Heart left ventricle (tissue), 16 donors: ENCODE results near the gene TACC3. TPM values are rescaled to one million over a fixed set of nuclear protein-coding genes. Genes with fewer than 3 reads are reported as not detected.

ENCODE experiments used
- ATAC-seq, 4 donors: fragments of 200-7000 bp; cut with Tn5 transposase; one replicate each; pipeline ENCODE4 v1.9.1; 2020 to 2022; ENCODE audit warnings: moderate library complexity in 4 of 4, mild to moderate bottlenecking in 3 of 4, moderate number of reproducible peaks in 1 of 4
- DNase-seq, 5 donors: peaks; one replicate each; pipeline ENCODE4 v3.0.0-alpha.2; 2020
- H3K27ac ChIP-seq, 12 donors: fragments of 200-600 bp; sonication (generic) in 4 of 12; one replicate each; pipeline versions ENCODE4 v1.5.0 to v1.8.0; 2016 to 2022; ENCODE audit warnings: mild to moderate bottlenecking in 2 of 12
- H3K27me3 ChIP-seq, 9 donors: fragments of 200-600 bp; sonication (generic) in 2 of 9; one replicate each; pipeline versions ENCODE4 v1.5.1 to v1.8.0; 2016 to 2022; ENCODE audit warnings: mild to moderate bottlenecking in 3 of 9
- H3K36me3 ChIP-seq, 9 donors: fragments of 200-600 bp; sonication (generic) in 2 of 9; one replicate each; pipeline versions ENCODE4 v1.5.0 to v1.8.0; 2018 to 2022; ENCODE audit warnings: mild to moderate bottlenecking in 2 of 9
- H3K4me1 ChIP-seq, 12 donors: fragments of 200-600 bp; sonication (generic) in 4 of 12; one replicate each; pipeline versions ENCODE4 v1.5.0 to v1.8.0; 2016 to 2022; ENCODE audit warnings: mild to moderate bottlenecking in 3 of 12
- H3K4me3 ChIP-seq, 12 donors: fragments of 200-600 bp; sonication (generic) in 4 of 12; one replicate each; pipeline versions ENCODE4 v1.5.0 to v1.8.0; 2017 to 2022; ENCODE audit warnings: mild to moderate bottlenecking in 9 of 12, moderate library complexity in 4 of 12
- H3K9me3 ChIP-seq, 12 donors: fragments of 200-600 bp; sonication (generic) in 4 of 12; one replicate each; pipeline versions ENCODE4 v1.5.0 to v1.8.0; 2016 to 2022; ENCODE audit warnings: mild to moderate bottlenecking in 1 of 12
- CTCF ChIP-seq, 12 donors: fragments of 200-600 bp; sonication (generic) in 4 of 12; IDR thresholded peaks; one replicate each; pipeline versions ENCODE4 v1.5.0 to v1.8.0; 2018 to 2022; ENCODE audit warnings: antibody characterized with exemption in 12 of 12, mild to moderate bottlenecking in 5 of 12
- POLR2A ChIP-seq, 2 donors: fragments of 450-650 bp; IDR thresholded peaks; one replicate each; pipeline ENCODE4 v1.6.1; 2017; ENCODE audit warnings: antibody characterized with exemption in 2 of 2, mild to moderate bottlenecking in 2 of 2, moderate library complexity in 2 of 2
- WGBS, 4 donors: extraction: QIAGEN DNeasy Blood & Tissue Kit in 2 of 4; methylation state at CpG; one replicate each; pipeline versions ENCODE4 v1.1.5 to v1.1.7; 2013 to 2018; 5-methylcytosine and 5-hydroxymethylcytosine counted together
- intact Hi-C, 10 donors: fragments of 100-400 bp; cut with DNase I; formaldehyde crosslinking; loops; one replicate each; pipeline versions ENCODE4 v1.11.1 to v1.14.2; 2022
- polyA plus RNA-seq, 2 donors: library from polyadenylated mRNA; stranded (reverse); fragments of 200-250 nt; gene quantifications; one replicate each; pipeline ENCODE4 v1.2.3, GENCODE V29; 2013
- total RNA-seq, 9 donors: library from RNA; depleted of rRNA in 2 of 9; stranded (reverse); fragments of >200 nt in 2 of 9; fragmentation: NEBNext Ultra II Directional in 3 of 9; extraction: Animal tissue kit (Norgen Biotek cat#: 25700) in 3 of 9; gene quantifications; one replicate each; pipeline versions ENCODE4 v1.1.0 to v1.2.4, GENCODE V29; 2016 to 2023
- donor health status: ischemic (EF 13 %, LVEDD 7.1; RV severe dilation, severe dysfunction).
- donor health status: healthy with polysubstance abuse.
- donor health status: DM: no; HTN: yes; CAD: no.
- donor health status: DM: no; HTN: no; CAD: no.
- donor health status: ischemic (EF 25% LVEDD 6.9; RV normal size, moderate dysfunction).
- donor health status: ischemic (EF 25% LVEDD 5.7; RV mildly dilated, moderate dysfunction).
- donor health status: healthy.
- donor health status: DM: yes; HTN: yes; CAD: no.
- donor health status: ischemic (EF 35%, LVEDD 5.7; RV mildly dilated, moderate dysfunction).
- donor health status: nonischemic (EF 11% LVEDD 7.7; RV severe dilation, severe dysfunction).
- donor health status: DM: yes; HTN: yes; CAD: no.
- donor health status: PGD.
- donor health status: ischemic (EF 29% LVEDD 5.4; RV normal size, mild dysfunction).
- donor health status: nonischemic (EF 23%, LVEDD 6.1; RV moderate dilation, normal function).

The TACC3 gene
- total and polyA plus RNA-seq, 11 donors, result 2.9 to 19.1 (median 6.1) TPM

- DNase-seq (no peak), ATAC-seq (peak in 1 of 4 donors; percentile 24)
- Histone ChIP-seq H3K27me3 (peaks cover 0 to 42% (median 3%) of the 10 kb centered on the region in 9 donors), H3K9me3 (no peaks in the 10 kb centered on the region), H3K27ac (no peak overlapping the region), H3K4me3 (peak overlapping the region in 11 of 12 donors; percentile 16 to 57 (median 51)), H3K4me1 (peaks cover 0 to 25% (median 9%) of the 10 kb centered on the region in 12 donors), H3K36me3 (no peaks in the 10 kb centered on the region)
- intact Hi-C loops, result no loop called here
- 39 to 78% (median 49%) methylated on average over 19 to 41 of the region's 41 CpGs for WGBS, 4 donors
- TF ChIP-seq POLR2A (IDR thresholded peaks at IDR 0.05) (no peak), CTCF (IDR thresholded peaks at IDR 0.05) (no peak)
These were observed 45.1 kb downstream of the TACC3 start for GRCh38 chr4:1766106-1767060.

- Histone ChIP-seq H3K9me3 (no peaks in the 10 kb centered on the region), H3K4me3 (peak overlapping the region in 11 of 12 donors; percentile 16 to 57 (median 51)), H3K27me3 (peaks cover 0 to 42% (median 3%) of the 10 kb centered on the region in 9 donors), H3K36me3 (no peaks in the 10 kb centered on the region), H3K27ac (no peak overlapping the region), H3K4me1 (peaks cover 0 to 25% (median 9%) of the 10 kb centered on the region in 12 donors)
- DNase-seq (no peak), ATAC-seq (peak in 1 of 4 donors; percentile 5)
- 1 to 3% (median 1%) methylated on average over 18 to 82 of the region's 84 CpGs; no CpG with 5 or more reads in 1 of the 4 donors for WGBS, 4 donors
- intact Hi-C loops, result no loop called here
- TF ChIP-seq CTCF (IDR thresholded peaks at IDR 0.05), result no peak
- TF ChIP-seq POLR2A (IDR thresholded peaks at IDR 0.05), result no peak
These were observed 45.9 kb downstream of the TACC3 start for GRCh38 chr4:1767061-1767769.

- TF ChIP-seq POLR2A (IDR thresholded peaks at IDR 0.05) (no peak), CTCF (IDR thresholded peaks at IDR 0.05) (peak in 2 of 12 donors; percentile 16 to 18)
- no peak for ATAC-seq
- WGBS, 4 donors, result 23 to 50% (median 30%) methylated on average over 14 to 31 of the region's 32 CpGs
- H3K36me3 ChIP-seq, result no peaks in the 10 kb centered on the region
- intact Hi-C loops, result loop anchor here in 1 of 10 donors (2.0 kb wide), 1 partner anchor 71 kb away; no protein-coding TSS in a partner anchor
- H3K27me3 ChIP-seq, result peaks cover 0 to 42% (median 0%) of the 10 kb centered on the region in 9 donors
- H3K4me3 ChIP-seq, result peak overlapping the region in 11 of 12 donors; percentile 16 to 57 (median 51)
- H3K9me3 ChIP-seq, result no peaks in the 10 kb centered on the region
- H3K27ac ChIP-seq, result no peak overlapping the region
- H3K4me1 ChIP-seq, result peaks cover 0 to 25% (median 9%) of the 10 kb centered on the region in 12 donors
- DNase-seq, result no peak
These were observed 46.5 kb downstream of the TACC3 start for GRCh38 chr4:1767770-1768366.
